Endometrial microvascular endothelial cells (primary cell): Measurements from ENCODE around the gene QRICH2. TPM values are rescaled to one million over a fixed set of nuclear protein-coding genes. Genes with fewer than 3 reads are reported as not detected.
"Not testable (repeated sequence)": the region's sequence is repeated elsewhere in the genome, so short reads cannot be mapped to it uniquely, and the experiment has no call there.

Source experiments
- in situ Hi-C: cut with HindIII; loops from 2 replicates; pipeline ENCODE4 v1.10.0; 2017; ENCODE audit warnings: low sequenced_read_pairs, low pct_unique_long_range_greater_than_20kb; ENCODE audit errors: inconsistent ontology term
- total RNA-seq: library from RNA; depleted of rRNA; stranded (reverse); fragments of >200 nt; gene quantifications from one replicate; pipeline ENCODE4 v1.2.3, GENCODE V29; 2015; ENCODE audit errors: inconsistent ontology term

QRICH2 gene
- 2.1 TPM for total RNA-seq

GRCh38 chr17:76307966-76308338 is at the start of gene QRICH2:
Gene QRICH2 (minus strand): TSS chr17:76308276. CDS start chr17:76307998, 278 bp downstream.
- in situ Hi-C loops = no loop called here

- in situ Hi-C loops = no loop called here
These were observed 49.6 kb upstream of the QRICH2 start for GRCh38 chr17:76357597-76358158.

- in situ Hi-C loops = no loop called here
These were observed 48.9 kb upstream of the QRICH2 start for GRCh38 chr17:76356803-76357456.

DNA sequence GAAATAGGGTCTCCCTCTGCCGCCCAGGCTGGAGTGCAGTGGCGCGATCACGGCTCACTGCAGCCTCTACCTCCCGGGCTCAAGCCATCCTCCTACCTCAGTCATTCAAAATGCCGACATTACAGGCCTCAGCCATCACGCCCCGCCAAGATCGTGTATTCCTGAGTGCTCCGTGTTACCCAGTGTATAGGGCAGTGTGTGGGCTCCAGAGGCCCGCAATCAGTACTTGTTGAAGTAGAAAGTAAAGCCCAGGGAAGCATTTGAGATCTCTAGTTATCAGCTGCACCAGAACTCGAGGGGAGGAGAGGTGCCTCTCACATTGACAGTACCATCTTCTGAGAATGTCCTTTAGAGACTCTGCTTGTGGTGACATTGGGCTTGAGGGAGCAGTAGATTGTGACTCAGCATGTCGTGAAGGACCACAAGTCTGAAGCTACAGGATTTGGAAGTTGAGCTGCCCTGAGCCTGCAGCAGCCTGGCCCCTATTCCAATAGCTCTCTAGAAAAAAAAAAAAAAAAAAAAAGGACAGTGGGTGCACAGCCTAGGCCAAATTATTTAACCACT is 46.8 kb upstream of the QRICH2 start:
- in situ Hi-C loops = no loop called here

DNA sequence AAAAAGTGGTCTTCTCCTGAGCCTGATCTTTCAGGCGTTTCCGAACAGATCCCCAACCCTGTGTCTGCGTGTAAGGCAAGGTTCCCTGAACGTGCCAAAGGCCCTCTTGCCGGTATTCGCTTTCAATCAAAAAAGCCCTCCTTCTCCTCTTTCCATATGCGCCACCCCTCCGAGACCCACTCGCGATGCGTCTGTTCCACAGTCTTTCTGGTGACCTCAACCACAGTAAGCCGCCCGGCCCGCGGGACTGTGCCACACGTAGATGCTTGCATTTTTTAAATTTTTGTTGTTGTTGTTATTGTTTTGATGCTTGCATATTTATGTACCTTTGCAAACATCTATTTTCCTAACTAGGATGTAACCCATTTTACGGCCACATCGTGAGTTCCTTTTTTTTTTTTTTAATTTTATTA is 46.2 kb upstream of the QRICH2 start:
- in situ Hi-C loops = no loop called here

DNA sequence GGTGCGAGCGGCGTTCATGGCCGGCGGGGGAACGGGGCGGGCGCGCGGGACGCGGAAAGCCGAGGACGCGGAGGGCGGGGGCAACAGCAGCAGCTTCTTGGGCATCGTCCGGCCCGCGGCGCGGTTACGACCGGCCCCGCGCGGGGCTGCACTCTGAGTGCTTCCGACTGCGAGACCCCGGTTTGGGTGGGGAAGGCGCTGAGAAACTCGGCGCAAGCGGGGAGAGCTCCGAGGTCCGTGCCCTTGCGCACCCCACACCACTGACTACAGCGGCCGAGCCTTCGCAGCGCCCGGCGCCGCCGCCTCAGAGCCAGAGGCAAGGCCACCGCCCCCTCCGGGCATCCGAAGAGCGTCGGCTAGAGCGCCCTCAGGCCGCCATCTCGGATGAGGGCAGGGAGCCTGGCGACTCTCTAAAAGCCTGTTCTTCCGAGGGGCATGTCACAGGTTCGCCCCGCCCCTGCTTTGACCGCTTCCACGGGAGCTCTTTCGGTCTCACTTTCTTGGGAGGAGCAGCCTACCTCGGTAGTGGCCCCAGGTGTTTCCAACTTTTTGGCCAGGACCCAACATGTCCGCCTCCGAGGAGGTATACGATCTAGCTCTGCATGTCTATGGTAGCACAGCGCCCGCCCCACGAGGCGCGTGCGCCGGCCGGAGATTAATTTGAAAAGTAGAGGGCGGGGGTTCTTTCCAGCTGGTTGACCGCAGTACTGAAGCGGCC is 45.7 kb upstream of the QRICH2 start, which contains the start of gene PRPSAP1:
Gene PRPSAP1, minus strand, starts transcription at position 318 of the 718 bp plus-strand sequence. Its CDS starts 213 bp downstream, at position 105.
- in situ Hi-C loops = no loop called here

DNA sequence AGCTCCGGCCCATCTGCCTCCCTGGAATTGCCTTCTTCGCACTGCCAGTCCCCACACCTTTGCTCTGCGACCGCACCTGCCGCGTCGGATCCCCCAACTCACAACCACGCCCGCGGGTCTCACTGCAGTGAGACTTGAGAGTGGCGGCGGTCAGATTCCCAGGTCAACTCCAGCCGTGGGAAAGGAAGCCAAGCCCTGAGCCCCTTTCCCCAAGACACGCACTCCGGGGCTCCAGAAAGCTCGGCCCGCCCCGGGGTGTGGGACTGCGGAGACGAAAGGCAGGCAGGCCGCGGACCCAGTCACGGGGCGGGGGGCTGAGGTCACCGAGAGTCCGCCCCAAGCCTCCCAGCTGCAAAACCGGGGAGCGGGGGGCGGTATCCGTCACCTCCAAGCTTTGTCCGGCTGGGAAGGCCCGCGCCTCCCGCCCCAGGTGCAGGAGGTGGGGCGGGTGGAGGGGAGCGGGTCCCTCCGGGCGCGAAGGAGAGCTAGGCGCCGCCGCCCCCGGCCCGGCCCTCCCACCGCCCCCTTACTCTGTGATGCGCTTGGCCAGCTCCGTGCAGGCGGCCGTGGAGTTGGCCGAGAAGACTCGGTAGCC is 45.0 kb upstream of the QRICH2 start:
- in situ Hi-C loops = no loop called here

GRCh38 chr17:76351526-76352071 is 43.5 kb upstream of the QRICH2 start:
- in situ Hi-C loops = no loop called here

- in situ Hi-C loops = no loop called here
These were observed 42.4 kb upstream of the QRICH2 start for GRCh38 chr17:76350463-76350862.

- in situ Hi-C loops = not testable (repeated sequence)
These were observed 38.9 kb upstream of the QRICH2 start for GRCh38 chr17:76346936-76347335.

- in situ Hi-C loops = no loop called here
These were observed 37.4 kb upstream of the QRICH2 start for GRCh38 chr17:76345377-76345974.

GRCh38 chr17:76343106-76343505 is 35.0 kb upstream of the QRICH2 start:
- in situ Hi-C loops = no loop called here

DNA sequence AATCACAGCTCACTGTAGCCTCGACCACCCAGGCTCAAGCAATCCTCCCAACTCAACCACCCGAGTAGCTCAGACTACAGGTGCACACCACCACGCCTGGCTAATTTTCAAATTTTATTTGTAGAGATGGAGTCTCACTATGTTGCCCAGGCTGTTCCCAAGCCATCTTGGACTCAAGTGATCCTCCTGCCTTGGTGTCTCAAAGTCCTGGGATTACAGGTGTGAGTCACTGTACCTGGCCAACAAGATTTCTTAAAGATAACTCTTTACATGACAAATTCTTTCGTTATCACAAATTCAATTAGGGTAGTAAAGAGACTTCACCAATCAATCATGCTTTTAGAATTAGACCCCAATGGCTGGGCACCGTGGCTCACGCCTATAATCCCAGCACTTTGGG is 33.2 kb upstream of the QRICH2 start:
- in situ Hi-C loops = no loop called here

DNA sequence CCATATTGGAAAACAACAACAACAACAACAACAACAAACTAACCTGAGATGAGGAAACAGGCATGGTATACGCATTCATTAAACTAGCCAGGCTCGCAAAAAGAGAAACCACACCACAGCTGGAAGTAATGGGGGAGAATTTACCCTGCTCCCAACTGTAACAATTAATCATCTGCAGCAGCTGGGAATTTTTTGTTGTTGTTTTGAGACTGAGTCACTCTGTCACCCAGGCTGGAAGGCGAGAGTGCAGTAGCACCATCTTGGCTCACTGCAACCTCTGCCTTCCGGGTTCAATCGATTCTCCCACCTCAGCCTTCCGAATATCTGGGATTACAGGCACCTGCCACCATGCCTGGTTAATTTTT is 29.3 kb upstream of the QRICH2 start:
- in situ Hi-C loops = no loop called here

DNA sequence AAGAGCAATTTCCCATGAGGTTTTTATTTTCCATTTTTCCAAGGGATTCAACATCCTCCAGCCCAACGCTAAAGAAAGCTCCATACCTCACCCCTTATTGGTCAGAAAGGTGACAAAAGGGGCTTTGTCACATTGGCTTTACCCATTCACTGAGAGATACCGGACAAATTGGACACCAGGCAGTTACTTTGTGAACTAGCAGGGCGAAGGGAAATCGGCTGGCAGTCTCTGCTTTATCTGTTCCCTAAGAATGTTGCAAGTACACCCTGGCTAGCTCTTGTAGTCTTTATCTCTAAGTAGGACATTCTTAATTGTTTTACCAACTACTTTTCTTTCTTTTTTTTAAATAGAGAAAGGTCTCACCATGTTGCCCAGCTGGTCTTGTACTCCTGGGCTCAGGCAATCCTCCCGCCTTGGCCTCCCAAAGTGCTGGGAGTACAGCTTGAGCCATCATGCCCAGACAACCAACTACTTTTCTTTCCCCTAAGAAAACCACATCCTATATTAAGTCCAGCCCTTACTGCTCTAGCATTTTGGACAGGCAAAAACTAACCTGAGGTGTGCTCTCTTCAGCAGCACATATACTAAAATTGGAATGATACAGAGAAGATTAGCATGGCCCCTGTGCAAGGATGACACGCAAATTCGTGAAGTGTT is 28.8 kb upstream of the QRICH2 start:
- in situ Hi-C loops = no loop called here

DNA sequence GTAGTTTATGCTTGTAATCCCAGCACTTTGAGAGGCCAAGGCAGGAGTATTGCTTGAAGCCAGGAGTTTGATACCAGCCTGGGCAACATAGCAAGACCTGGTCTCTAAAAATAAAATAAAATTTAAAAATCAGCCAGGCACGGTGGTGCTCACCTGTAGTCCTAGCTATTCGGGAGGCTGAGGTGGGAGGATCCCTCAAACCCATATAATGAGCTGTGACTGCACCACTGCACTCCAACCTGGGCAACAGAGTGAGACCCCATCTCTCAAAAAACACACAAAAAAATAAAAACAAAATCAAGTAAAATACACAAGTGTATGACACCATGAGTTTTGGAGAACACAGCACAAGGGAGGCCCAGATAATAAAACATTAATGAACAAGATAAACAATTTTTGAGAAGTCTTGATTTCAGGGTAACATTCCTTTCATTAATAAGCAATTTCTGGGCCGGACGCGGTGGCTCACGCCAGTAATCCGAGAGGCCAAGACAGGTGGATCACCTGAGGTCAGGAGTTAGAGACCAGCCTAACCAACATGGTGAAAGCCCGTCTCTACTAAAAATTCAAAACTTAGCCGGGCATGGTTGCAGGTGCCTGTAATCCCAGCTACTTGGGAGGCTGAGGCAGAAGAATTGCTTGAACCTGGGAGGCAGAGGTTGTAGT is 27.8 kb upstream of the QRICH2 start:
- in situ Hi-C loops = no loop called here

DNA sequence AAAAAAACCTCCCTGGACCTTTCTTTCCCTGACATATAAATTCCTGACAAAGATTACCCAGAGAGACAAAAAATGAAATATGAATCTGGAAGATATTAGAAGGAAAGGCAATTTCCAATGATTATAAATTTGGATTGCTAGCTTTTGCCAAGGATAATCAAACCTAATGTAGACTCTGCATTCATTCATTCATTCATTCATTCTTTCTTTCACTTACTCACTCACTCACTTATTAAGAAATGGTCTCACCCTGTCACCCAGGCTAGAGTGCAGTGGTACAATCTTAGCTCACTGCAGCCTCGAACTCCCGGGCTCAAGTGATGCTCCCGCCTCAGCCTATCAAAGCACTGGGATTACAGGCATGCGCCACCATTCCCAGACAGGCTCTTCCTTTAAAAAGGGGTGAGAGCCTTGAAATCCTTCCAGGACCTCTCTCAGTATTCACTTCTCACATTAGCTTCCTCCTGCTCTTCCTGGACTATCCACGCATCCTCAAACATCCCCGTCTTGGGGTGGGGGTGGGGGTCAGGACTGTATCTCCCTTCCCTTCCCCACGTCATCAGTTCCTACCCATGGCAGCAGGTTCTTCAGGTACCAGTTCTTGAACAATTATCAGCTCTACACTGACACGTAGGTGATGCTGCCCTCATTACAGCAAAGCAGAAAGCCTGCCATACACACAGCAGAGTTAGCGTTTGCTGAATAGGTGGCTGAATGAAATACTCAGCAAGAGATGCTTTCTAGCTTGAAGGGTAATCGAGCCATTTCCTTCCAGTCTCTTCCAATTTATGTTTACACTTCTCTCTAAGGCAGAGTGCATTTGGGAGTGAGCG is 25.8 kb upstream of the QRICH2 start:
- in situ Hi-C loops = no loop called here
